HG03280 (cell line): ENCODE measurements around the gene GCK.
"Not testable (repeated sequence)": the region's sequence is repeated elsewhere in the genome, so short reads cannot be mapped to it uniquely, and the experiment has no call there.

ENCODE experiments used
- ATAC-seq: cut with Tn5 transposase; IDR thresholded peaks from one replicate; pipeline ENCODE4 v1.9.1; 2021; ENCODE audit warnings: mild to moderate bottlenecking, moderate library complexity; ENCODE audit not compliant: unreplicated experiment

The GCK gene

DNA sequence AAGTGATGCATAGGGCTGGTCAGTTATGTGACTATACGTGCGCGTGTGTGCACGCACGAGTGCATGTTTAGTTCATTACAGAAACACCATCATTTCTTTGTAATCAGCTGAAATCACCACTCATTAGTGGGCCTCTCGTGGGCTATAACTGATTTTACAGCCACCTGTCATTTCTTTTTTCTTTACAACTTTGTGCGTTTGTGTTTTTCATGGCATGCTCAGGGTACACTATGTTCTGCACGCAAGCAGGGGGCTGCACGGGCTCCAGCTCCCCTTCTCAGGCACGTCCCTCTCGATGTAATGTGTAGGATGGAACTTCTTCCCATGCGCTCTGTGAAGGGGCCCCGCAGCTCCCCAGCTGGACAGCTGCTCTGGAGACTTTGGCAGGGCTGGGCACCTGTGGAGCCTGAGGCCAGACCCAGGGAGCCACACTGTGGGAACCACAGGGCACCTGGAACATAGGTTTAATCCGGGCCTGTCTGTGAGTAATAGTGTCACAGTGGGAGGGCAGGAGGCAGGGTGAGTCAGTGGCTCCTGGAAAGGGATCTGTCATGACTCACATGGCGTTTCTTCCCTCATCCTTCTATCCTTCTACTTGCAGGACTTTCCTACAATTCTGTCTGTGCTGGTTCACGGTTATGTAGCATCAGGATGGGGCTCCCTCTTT, 4.9 kb downstream of the GCK start:
- ATAC-seq = no peak

DNA sequence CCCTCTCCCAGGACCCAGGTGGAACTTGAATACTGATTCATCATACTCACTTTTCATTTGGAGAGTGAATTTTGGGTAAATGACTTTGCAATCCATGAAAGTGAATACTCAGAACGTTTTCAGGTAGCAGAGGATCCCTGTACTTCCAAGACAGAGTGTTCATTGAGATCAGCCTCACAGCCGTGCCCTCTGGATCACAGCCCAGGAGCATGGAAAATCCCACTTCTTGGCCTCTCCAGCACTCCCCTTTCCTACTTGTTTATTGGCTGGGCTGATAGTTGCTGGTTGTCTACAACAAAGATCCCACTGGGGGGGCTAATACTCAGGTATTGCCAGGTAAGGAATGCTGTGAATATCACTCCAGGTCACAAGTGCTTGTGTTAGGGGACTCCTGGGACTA, 5.9 kb downstream of the GCK start:
- no peak for ATAC-seq

DNA sequence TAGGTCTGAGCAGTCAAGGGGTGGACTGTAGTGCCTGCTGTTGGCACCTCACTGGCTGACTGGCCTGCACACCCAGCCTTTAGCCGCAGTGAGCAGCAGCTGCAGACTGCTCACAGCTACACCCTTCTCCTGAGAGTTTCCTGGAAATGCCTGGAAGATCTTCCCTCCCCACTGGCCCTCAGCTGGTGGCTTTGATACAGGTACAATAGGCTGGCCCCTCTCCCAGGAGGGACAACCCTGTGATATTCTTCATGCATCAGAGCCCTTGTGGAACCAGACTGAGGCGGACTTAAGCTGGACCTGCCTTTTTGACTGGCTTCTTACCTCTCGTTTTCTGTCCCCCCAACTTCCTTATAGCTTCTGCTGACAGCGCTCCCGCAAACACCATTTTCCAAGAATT, 6.4 kb downstream of the GCK start:
- no peak for ATAC-seq

DNA sequence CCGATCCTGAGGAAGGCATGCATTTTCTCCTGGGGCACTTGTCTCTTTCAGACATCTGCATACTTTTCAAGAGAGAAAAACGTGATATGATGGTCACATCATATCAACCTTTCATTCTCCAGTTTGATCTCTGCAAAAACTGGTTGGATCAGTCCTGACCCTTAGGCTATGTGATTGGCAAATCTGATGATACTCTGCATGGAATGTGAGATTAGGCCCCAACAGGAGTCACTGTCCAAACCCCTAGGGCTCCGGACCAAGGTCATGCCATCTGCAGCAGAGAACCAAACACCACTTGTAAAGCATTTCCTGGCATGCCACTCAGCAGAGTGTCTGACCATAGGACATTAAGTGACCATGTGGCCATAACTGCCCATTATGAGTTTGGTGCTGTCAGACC, 8.6 kb downstream of the GCK start:
- ATAC-seq = no peak

DNA sequence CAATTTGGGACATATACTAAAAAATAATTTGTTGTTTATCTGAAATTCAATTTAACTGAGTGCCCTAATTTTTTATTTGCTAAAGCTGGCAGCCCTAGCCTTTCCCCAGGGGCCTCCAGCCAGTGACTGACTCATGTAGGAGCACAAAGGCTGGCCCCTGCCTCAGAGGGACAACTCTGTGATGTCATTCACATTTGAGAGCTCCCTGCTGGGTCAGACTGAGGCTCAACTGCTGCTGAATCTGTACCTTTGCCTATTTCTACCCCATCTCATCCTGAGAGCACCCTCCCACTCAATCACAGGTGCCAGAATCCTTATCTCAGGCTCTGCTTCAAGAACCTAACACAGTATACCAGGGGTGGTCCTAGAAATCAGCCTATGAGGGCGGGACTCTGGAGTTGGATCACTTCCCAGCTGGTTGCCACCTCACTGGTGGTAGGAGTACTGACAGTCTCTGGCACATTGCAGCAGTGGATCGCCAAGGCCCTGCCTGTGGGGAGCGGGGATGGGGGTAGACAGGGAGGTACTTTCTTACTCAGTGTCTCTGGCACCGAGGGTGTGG, 11.6 kb downstream of the GCK start:
- no peak for ATAC-seq

DNA sequence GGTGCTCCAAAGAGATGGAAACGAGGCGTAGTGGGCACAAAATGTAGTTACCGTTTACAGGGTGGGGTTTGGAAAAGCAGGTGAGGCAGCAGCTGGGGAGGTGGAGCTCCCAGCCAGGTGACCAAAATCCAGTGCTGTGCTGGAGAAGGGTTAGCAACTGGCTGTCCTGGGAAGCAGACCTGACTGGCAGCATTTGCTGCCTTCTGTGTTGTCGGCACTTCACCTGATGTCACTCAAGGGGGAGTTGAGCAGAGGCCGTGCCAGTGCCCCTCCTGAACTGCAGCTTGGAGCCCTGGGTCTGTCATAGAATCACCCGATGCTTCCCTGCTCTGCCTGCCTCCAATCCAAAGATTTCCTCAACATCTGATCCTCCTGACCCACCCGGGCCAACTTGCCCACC, 12.8 kb downstream of the GCK start:
- no peak for ATAC-seq

DNA sequence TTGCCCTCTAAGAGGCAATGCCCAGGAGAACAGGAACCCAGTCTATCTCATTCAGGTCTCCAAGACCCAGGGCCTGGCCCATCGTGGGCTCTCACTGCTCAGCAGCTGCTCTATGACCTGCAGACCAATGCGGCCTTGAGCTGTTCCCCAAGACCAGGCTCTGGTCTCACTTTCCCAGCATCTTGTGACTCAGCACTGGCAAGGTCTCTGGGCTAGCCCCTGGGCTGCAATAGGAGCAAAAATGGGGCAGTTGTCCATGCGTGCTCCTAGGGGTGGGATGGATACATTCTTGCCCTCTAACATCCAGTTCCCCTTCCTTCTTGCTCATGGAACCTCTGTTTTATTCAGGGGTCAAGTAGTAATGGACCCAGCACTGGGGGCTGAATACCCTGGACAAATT, 13.5 kb downstream of the GCK start:
- no peak for ATAC-seq

DNA sequence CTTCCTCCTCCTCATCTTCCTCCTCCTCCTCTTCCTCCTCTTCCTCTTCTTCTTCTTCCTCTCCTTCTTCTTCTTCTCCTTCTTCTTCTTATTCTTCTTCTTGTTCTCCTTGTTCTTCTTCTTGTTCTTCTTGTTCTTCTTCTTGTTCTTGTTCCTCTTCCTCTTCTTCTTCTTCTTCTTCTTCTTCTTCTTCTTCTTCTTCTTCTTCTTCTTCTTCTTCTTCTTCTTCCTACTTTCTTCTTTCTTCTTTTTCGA, 14.6 kb downstream of the GCK start:
- not testable (repeated sequence) for ATAC-seq

DNA sequence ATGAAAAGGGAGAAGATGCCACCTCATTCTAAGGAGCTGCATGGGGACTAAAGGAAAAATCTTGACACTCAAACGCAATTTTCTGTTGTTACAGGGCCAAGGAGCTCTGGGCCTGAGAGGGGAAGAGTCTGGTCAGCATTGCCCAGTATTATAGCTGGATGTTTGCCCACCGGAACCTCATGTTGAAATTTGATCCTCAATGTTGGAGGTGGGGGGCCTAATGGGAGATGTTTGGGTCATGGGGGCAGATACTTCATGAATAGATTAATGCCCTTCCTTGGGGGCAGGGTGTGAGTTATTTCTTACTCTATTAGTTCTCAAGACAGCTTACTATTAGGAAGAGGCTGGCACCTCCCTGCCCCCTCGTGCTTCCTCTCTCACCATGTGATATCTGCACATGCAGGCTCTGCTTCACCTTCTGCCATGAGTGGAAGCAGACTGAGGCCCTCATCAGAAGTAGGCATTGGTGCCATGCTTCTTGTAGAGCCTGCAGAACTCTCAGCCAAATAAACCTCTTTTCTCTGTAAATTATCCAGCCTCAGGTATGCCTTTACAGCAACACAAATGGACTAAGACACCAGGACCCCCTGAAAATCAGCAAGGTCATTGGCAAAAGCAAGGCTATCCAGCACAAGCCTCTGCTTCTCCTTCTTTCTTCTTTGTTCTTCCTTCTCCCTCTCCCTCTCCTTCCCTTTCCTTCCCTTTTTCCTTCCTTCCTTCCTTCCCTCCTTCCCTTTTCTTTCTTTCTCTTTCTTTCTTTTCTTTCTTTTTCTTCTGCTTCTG, 15.1 kb downstream of the GCK start:
- ATAC-seq = no peak

DNA sequence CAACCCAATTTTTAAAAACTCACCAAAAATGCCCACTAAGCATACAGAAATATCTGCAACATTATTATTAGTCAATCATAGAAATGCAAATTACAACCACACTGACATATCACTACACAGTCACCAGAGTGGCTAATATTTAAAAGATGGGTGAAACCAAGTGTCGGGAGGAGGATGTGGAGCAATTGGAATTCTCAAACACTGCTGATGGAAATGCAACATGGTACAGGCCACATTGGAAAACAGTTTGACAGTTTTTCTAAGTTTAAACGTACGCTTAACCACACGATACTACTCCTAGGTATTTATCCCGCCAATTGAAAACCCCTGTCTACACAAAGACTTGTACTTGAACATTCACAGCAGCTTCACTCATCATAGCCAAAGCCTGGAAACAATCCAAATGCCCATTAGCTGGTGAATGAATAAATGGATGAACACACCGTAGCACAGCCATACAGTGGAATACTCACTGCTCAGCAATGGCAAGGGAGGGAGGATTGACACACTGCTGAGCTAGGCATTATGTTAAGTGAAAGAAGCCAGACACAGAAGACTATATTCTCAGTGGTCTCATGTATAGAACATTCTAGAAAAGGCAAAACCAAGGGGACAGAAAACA, 16.3 kb downstream of the GCK start:
- no peak for ATAC-seq

DNA sequence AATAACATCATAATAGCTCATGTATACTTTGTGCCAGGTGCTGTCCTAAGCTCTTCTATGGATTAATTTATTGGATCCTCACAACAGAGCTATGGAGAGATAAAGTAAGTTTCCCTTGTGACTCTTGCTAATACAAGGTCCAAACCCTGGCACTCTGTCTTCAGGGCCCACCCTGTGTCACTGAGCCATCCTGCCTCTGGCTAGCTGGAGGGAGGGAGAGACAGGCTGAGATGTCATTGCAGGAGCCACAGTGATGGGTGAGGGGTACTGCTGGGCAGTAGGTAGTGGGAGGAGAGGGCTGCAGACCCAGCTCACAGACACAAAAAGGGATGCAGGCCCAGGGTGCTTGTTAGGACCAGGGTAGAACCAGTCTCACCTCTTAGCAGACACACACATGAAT, 16.9 kb downstream of the GCK start:
- no peak for ATAC-seq

DNA sequence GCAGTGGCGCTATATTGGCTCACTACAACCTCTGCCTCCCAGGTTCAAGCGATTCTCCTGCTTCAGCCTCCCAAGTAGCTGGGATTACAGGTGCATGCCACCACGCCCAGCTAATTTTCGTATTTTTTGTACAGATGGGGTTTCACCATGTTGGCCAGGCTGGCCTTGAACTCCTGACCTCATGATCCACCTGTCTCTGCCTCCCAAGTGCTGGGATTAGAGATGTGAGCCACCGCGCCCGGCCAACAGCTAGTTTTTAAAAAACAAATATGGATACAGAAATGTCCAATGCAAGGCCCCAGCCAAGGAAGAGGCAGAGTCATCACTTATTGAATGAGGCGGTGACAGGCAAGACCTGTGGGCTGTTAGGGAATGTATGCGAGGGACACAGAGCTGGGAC, 17.3 kb downstream of the GCK start:
- ATAC-seq = not testable (repeated sequence)

DNA sequence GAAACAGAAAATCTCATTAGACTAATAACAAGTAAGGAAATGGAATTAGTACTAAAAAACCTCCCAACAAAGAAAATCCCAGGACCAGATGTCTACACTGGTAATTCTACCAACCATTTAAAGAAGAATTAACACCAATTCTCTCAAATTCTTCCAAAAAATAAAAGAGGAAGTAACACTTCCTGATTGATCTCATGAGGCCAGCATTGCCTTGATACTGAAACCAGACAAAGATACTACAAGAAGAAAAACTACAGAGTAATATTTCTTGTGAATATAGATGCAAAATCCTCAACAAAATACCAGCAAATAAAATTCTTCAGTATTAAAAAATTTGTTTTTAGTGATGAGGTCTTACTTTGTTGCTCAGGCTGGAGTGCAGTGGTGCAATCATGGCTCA, 21.3 kb downstream of the GCK start:
- ATAC-seq = no peak

DNA sequence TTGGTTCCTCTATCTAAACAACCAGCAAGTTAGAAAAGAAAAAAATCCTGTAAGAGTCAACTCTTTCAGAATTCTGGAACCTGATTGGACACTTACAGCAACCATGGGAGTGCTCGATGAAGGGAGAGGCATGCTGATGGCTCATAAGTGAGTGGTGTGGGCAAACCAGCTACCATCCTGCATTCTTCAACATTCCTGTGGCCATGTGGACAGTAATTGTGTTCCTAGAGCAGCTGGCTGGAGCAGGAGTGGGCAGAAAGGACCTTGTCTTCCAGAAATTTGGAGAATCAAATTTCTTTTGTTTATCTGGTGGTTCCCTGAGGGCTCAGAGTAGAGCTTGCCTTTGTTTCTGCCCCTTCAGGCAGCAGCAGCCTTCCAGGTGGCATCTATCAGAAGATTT, 25.6 kb downstream of the GCK start:
- no peak for ATAC-seq

DNA sequence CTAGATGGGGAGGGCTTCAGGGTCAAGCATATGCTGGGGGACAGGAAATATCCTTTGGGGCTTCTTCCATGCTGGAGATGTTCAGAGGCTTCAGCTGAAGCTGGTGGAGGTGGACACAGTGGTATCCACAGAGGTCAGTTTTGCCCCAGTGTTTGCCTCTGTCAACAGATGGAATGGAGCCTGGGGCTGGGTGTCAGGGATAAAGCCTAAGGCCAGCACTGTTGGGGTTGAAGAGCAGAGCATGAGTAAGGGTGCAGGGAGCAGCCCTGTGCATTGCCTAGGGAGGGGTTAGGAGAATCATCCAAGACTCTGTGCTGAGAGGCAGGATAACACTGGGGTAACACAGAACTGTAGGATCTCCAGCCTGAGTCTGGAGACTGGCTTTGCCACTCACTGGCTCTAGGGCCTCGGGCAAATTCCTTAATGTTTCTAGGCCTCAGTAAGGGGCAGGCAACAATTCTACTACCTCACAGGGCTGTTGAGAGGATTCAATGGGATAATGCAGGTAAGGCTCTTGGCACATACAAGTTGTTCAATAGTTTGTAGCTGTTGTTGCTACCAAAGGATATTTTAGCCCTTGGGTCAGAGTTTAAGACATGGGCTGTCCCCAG, 26.3 kb downstream of the GCK start:
- no peak for ATAC-seq

DNA sequence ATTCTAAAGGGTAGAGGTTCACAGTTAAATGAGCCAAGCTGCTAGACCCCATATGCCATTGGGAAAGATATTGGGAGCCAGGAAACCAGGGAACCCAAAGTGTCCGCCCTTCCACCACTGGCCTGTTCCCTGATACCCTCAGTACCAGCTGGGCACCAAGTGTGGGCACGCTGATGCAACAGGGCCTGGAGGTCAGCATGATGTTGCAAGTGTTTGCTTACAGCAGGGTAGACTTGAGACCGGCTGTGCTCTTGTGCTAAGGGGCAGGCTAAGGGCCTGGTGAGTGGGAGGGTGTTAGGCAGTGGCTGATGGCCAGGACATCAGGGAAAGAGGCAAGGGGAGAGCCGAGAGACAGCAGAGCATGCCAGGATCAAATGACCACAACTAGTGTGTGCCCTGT, 27.1 kb downstream of the GCK start:
- no peak for ATAC-seq

DNA sequence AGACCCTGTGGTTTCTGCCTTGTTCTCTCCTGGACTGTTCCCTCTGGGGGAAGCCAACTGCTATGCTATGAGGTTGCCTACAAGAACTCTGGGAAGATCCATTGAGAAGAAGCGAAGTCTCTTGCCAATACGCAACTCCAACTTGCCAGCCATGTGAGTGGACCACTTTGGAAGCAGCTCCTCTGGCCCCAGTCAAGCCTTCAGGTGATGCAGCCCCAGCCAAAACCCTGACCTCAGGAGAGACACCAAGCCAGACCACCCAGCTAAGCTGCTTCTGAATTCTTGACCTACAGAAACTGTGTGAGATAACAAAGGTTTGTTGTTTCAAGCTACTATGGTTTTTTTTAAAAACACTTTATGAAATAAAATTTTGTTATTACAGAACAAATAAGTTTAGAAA, 27.9 kb downstream of the GCK start:
- ATAC-seq = no peak

DNA sequence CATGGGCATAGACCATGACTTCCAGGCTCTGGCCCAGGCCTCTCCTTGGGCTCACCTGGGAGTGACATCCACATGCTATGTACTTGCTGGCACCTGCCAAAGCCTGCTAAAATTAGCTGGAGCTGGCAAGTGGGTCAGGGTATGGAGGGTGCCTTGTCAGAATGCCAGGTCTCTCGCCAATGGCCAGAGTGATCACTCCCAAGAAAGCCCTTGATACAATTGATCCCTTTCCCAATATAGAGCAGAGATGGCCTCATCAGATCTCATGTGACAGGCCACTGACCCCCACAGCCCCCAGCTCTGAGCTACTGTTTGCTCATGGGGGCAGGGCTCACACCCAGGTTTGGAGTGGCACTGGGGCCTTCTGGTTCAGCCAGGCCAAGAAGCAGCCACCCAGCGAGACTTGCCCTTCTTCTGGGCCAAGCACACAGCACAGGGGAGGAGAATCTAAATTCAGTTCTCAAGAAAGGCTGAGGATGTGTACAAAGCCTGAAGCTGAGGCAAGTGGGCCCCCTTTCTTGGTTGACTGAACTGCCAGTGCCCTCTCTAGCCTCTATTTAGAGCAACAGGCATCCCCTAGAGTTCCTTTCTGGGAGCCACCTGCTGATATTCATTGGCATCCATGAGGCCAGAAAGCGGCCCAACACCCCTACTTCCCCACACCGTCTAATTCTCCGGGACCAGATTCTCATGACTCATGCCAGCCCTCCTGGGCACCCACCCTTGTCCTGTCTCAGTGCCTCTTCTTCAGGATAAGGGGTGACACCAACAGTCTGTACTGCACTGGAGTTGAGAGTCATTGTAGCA, 29.2 kb downstream of the GCK start:
- no peak for ATAC-seq

DNA sequence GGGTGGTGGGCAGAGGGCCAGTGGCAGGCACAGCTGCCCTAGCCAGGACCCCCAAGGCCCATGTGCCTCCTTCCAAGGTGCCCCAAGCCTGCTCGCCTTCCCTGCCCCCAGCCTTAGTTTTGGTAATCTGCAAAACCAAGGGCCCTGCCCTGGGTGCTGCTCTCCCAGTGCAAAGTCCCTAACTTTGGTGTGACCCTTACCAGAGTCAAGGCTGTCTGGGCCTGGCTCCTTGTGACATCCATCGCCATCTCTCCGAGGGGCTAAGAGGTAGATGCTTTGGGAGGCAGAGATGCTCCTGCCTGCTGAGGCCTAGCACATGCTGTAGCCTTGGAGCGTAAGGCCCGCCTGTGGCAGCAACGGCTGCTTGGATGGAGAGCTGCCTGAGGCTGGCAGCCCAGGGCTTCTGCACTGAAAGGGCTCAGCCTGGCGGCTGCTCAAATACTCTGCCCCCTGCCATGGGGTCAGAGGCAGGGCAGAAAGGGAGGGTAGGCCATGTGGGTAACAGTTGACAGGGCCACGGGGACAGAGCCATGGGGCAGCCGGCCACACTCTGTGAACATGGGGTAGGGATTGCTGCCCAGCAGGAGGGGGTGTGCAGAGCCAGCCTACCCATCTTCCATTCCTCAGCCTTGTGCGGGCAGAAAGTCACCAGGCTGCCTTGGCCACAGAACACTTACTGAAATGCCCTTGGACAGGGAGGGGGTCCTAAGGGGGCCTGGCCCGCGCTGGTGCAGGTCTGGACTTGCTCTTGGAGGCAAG, 30.2 kb downstream of the GCK start:
- no peak for ATAC-seq
